Activated CD4-positive, alpha-beta T cell treated with anti-CD3 and anti-CD28 coated beads for 48 hours (primary cell): ENCODE measurements around the gene SIGLEC9.
A peak's percentile ranks its signal among the peaks of the same experiment; 100 is the strongest.

Experiments
- DNase-seq: peaks from one replicate; pipeline ENCODE4 v3.0.0-alpha.2; 2020

SIGLEC9 gene

DNA sequence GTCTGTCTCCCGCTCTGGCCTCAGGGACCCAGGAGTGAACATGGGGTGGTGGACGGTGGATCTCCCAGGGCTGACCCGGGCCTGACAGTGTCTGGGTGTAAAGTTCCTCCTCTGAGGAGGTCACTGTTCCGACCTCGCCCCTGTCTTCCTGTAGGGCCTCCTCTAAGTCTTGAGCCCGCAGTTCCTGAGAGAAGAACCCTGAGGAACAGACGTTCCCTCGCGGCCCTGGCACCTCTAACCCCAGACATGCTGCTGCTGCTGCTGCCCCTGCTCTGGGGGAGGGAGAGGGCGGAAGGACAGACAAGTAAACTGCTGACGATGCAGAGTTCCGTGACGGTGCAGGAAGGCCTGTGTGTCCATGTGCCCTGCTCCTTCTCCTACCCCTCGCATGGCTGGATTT, at the start of gene SIGLEC9:
Gene SIGLEC9, plus strand, starts transcription at position 178 of the 400 bp plus-strand sequence. Its CDS starts 69 bp downstream, at position 247.
- no peak for DNase-seq

- no peak for DNase-seq
Measured at GRCh38 chr19:51075998-51076397, 48.7 kb upstream of the SIGLEC9 start.

DNA sequence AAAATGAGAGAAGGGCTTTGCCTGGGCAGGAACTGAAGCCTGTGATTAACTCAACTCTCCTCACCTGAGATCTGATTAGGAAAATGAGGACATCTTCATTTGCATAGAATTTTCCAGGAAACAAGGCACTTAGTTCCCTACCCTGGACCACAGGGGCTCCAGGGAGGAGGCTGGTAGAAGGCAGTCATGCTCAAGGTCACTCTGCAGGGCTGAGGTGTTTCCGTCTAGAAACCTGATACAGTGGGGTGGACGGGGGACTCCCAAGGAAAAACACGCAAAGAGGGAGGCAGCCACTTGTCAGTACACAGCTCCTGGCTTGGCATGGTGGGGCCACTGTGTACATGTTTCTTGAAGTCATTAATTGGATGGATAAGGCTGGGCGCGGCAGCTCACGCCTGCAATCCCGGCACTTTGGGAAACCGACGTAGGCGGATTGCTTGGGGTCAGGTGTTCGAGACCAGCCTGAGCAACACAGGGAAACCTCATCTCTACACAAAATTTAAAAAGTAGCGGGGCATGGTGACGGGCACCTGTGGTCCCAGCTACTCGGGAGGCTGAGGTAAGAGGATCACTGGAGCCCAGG, 48.0 kb upstream of the SIGLEC9 start:
- DNase-seq: no peak

DNA sequence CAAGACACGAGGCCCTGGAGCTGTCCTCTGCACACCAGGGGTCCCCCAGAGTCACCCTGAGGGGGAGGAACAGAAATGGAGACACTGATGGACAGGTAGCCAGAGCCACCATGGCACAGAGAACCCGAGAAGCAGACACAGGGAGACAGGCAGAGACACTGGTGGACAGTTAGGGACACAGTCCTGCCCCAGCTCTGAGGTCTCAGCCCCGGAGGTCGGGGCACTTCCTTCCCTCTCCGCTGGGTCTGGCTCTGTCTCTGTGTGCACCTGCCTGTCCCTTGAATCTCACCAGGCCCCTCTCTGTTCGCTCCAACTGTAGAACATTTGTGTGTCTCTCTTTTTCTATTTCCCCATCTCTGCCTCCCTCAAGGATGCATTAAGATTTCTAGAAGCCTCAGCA, 46.6 kb upstream of the SIGLEC9 start:
- DNase-seq: no peak

- DNase-seq: no peak
Measured at GRCh38 chr19:51078731-51079130, 46.0 kb upstream of the SIGLEC9 start.

DNA sequence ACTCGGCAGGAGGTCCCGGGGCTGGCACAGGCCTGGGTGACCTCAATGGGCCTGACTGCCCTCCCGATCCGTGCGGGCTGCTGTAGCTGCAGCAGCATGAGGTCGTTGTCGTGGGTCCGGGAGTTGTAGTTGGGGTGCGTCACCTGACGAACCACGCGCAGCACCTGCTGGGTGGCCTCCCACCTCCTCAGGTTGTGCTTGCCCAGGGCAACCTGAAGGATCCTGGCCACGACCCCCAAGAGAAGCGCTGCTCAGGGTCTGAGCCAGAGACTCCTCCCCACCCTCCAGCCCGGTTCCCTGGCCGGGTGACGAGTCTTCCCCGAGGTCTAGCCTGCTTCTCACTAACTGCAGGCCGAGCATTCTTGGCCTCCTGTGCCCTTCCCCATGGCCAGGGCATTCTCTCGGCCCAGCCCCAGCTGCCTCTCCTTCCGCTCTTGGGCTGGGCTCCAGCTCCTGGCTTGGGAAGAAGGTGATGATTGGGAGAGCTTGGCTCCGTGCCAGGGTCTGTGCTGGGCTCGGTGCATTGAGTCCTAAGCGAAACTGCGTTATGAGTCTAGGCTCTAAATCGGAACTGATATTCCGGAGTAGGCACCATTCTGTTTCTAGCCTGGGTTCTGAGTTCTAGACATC, 45.1 kb upstream of the SIGLEC9 start:
- DNase-seq: no peak

DNA sequence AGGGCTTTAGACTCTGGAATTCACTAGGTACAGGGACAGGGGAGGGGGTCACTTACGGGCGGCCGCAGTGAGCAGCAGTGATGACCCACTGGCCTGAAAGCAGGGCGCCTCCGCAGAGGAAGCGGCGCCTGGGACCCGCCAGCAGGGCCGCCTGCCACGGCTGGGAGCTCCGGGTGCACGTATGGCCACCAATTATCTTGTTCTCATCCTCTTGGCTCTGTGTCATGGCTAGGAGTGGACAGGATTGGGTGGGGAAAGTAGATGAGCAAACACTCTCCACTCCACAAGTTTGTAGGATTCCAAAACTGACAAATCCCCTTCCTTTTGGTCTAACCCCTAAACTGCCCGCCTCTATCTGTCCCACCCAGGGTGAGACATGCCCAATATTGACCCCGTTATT, 43.2 kb upstream of the SIGLEC9 start:
- no peak for DNase-seq

DNA sequence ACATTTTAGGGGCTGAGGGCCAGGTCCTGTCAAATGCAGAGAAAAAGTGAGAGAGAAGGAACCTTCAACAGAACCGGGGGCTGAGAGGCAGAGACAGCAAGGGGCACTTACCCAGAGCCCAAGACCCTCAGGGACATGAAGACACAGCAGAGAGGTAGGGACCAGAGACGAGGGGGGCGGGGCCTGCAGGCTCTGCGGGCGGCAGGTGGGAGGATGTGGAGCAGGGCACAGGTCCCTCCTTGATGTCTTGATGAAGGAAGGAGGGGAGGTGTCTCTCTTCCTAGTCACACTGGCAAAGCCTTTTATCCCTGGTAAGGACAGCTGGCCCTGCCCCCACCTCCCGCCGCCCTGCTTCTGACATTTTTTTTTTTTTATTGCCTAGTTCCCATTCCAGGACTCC, 42.1 kb upstream of the SIGLEC9 start, which contains the start of gene KLK14:
Gene KLK14, minus strand, starts transcription at position 277 of the 400 bp plus-strand sequence. Its CDS starts 273 bp downstream, at position 4.
- DNase-seq: no peak

- no peak for DNase-seq
Measured at GRCh38 chr19:51083181-51083580, 41.5 kb upstream of the SIGLEC9 start.

DNA sequence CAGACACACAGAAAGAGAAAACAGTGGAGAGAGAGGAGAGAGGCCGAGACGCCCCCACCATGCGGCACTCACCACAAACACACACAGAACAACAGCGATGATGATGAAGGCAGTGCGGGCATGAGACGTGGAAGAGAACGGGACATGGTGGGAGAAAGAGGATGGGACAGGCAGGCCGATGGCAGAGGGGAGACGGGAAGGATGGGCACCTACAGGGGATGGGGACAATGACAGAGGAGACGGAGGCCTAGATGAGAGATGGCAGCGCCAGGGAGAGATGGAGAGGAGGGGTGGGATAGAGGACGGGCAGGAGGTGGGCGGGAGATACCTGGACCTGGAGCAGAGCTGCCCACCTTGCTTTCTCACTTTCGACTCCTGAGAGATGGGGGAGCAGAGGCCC, 40.9 kb upstream of the SIGLEC9 start:
- no peak for DNase-seq

GRCh38 chr19:51084505-51084904, 40.2 kb upstream of the SIGLEC9 start:
- DNase-seq: no peak

- DNase-seq: no peak
Measured at GRCh38 chr19:51086153-51086850, 38.4 kb upstream of the SIGLEC9 start.

DNA sequence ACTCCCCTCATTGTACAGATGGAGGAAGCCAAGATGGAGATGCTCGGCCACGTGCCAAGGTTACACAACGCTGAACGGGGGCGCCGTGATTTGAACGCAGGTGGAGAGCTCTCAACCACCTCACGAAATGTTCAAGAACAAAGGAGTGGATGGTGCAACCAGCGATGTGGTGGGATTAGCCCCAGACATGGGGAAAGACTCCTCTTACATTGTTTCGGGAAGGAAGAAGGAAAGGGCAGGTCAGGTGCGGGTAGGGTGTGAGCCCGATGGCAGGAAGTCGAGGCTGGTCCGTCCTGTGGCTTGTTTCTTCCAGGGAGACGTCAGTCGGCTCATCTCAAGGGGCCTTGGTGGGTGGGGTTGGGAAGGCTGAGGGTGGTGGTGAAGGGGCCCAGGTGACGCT, 34.9 kb upstream of the SIGLEC9 start:
- DNase-seq: no peak

- DNase-seq: no peak
Measured at GRCh38 chr19:51090471-51090870, 34.2 kb upstream of the SIGLEC9 start.

DNA sequence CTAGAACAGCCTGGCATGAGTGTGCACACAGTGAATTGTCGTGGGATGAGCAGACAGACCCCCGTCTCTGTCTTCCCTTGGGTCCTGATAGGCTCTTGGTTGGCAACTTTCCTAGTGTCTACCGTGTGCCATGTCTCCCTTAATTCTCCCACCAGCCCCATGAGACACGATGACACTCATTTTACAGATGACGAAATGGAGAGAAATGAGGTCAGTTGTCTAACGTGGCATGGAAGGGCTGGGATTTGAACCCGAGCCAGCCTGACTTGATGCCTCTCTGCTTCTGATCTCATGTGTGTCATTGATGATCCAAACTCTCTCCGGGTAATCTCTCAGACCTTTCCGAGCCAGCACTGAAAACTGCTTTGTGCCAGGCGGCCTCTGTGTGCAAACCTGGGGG, 33.6 kb upstream of the SIGLEC9 start:
- no peak for DNase-seq

- DNase-seq: no peak
Measured at GRCh38 chr19:51091895-51092873, 32.5 kb upstream of the SIGLEC9 start.

DNA sequence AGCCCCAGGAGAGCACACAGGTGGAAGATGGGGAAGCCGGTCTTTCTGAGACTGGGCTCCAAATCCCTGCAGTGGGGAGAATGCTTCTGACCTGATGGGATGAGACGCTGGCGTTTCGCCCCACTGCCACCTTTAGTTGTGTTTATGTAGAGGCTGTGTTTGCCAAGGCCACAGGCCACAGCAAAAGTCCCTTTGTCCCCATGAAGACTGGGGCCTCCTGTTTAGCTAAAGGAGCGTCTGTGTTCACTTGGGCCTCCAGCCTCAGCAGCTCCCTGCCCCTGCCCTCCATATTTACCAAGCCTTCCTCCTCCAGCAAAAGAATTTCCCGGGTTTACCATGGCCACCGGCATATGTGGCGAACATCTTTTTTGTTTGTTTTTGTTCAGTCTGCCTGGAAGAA, 31.6 kb upstream of the SIGLEC9 start:
- DNase-seq: no peak

DNA sequence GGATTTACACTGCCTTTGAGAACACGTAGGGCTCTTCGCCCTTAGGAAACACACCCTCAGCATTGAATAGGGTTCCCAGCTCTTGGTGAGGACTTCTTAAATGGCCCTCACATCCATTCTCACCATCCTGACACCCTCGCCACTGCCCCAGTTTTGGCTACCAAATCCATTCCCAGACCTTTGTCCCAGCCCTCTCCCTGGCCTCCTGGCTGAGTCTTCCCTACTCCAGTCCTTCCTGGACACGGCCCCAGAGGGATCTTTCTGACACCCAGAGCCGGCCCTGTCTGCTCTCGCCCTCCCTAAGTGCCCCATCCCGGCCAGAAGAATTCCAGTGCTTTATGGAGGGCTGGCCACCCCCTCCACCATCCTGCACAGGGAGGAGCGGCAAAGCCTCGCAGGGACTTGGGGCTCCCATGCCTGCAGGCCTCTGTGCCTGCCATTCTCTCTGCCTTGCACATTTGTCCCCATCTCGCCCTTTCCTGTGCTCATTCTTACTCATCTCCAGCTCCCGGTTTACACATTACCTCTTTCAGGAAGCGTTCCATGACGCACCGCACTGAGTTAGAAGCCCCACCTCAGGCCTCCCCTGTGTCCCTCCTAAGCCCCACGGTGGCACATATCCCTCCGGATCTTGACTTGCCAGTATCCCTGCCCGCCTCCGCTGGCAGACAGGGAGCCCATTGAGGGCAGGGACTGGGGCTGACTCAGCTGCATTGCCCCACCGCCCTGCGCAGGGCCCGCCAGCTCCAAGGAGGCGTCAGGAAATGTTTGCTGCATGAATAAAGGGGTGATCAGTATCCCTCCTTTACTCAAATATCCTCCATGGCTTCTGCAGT, 31.0 kb upstream of the SIGLEC9 start:
- no peak for DNase-seq

- peak; percentile 51 for DNase-seq
Measured at GRCh38 chr19:51094696-51095279, 29.9 kb upstream of the SIGLEC9 start.

- no peak for DNase-seq
Measured at GRCh38 chr19:51096473-51097165, 28.1 kb upstream of the SIGLEC9 start.

DNA sequence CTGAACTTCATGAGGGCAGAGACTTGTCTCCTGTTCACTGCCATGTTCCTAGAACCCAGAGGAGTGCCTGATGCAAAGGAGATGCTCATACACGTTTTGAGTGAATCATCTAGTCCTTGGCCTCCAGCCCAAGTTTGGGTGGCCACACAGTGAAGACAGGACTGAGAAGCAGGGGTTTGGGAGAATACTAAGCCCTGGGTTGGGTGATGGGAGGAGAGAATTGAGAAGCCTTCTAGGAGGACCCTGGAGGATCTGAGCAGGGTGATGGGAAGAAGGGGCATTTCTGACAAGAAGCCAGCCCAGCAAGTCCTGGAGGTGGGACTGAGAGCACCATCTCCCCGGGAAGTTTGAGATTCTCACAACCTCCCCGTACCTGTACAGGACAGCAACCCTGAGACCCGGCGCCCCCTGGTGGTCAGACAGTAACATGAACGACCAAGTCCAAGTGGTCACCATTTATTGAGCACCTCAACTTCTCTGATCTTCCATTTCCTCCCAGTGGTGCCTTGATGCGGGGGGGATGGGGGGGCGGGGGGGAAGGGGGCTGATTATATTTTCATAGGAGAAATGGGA, 27.5 kb upstream of the SIGLEC9 start:
- DNase-seq: peak; percentile 83
